Measurements from ENCODE around the gene MINDY3.
A peak's percentile ranks its signal among the peaks of the same experiment; 100 is the strongest.

Gene MINDY3

GRCh38 chr10:15859906-15860691 is at the start of gene MINDY3:
TSS of gene MINDY3 (minus strand) at chr10:15860507. CDS start at chr10:15860299, 208 bp downstream.
- no peak within 1 kb of the TSS for H3K27ac ChIP-seq (ENCODE audit: low read depth, low read length)
- peaks cover 19 to 30% of the 10 kb centered on the region in 2 donors for H3K4me1 ChIP-seq (ENCODE audit: control insufficient read depth in 1 of 2, insufficient read depth in 2 of 2, low read length in 2 of 2)
- H3K27me3 ChIP-seq (ENCODE audit: control insufficient read depth in 1 of 2, insufficient read depth in 2 of 2, low read length in 2 of 2), result peaks cover 0 to 7% of the 10 kb centered on the region in 2 donors
- no peaks in the 10 kb centered on the region for H3K36me3 ChIP-seq (ENCODE audit: control insufficient read depth in 1 of 2, insufficient read depth in 2 of 2, low read length in 2 of 2)
- H3K9ac ChIP-seq (ENCODE audit: low read depth in 1 of 2, low read length in 2 of 2), result peak within 1 kb of the TSS; percentile 60 to 76
- H3K9me3 ChIP-seq (ENCODE audit: control insufficient read depth in 1 of 2, low read length in 2 of 2), result no peaks in the 10 kb centered on the region
- H3K4me3 ChIP-seq (ENCODE audit: low read depth in 1 of 2, low read length in 2 of 2), result peak within 1 kb of the TSS; percentile 97 to 100

DNA sequence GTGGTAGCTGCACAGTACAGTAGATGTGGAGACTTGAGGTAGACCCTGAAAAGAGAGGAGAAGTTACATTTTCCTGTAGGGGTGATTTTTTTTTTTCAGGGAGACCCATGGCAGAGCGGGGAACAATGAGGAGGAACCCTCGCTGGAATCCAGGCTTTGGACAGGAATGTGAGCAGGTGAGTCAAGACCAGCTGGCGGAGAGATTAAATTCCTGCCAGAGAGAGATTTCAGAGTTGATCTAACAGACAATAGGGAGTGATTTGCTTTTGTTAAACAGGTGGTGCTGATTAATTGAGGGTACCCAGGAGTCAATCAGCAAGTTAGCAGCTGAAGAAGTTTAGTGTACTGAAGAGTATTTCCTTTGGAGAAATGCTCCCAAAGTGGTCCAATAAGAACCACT is 41.6 kb upstream of the MINDY3 start:
- Histone ChIP-seq H3K27ac (ENCODE audit: low read depth, low read length) (no peak overlapping the region), H3K9ac (ENCODE audit: low read depth in 1 of 2, low read length in 2 of 2) (no peak overlapping the region), H3K9me3 (ENCODE audit: control insufficient read depth in 1 of 2, low read length in 2 of 2) (no peaks in the 10 kb centered on the region), H3K36me3 (ENCODE audit: control insufficient read depth in 1 of 2, insufficient read depth in 2 of 2, low read length in 2 of 2) (no peaks in the 10 kb centered on the region), H3K4me3 (ENCODE audit: low read depth in 1 of 2, low read length in 2 of 2) (no peak overlapping the region), H3K27me3 (ENCODE audit: control insufficient read depth in 1 of 2, insufficient read depth in 2 of 2, low read length in 2 of 2) (peaks cover 0 to 5% of the 10 kb centered on the region in 2 donors), H3K4me1 (ENCODE audit: control insufficient read depth in 1 of 2, insufficient read depth in 2 of 2, low read length in 2 of 2) (no peaks in the 10 kb centered on the region)

GRCh38 chr10:15898046-15898445 is 37.7 kb upstream of the MINDY3 start:
- Histone ChIP-seq H3K9ac (ENCODE audit: low read depth in 1 of 2, low read length in 2 of 2) (no peak overlapping the region), H3K9me3 (ENCODE audit: control insufficient read depth in 1 of 2, low read length in 2 of 2) (no peaks in the 10 kb centered on the region), H3K36me3 (ENCODE audit: control insufficient read depth in 1 of 2, insufficient read depth in 2 of 2, low read length in 2 of 2) (no peaks in the 10 kb centered on the region), H3K4me1 (ENCODE audit: control insufficient read depth in 1 of 2, insufficient read depth in 2 of 2, low read length in 2 of 2) (no peaks in the 10 kb centered on the region), H3K4me3 (ENCODE audit: low read depth in 1 of 2, low read length in 2 of 2) (no peak overlapping the region), H3K27me3 (ENCODE audit: control insufficient read depth in 1 of 2, insufficient read depth in 2 of 2, low read length in 2 of 2) (peaks cover 0 to 8% of the 10 kb centered on the region in 2 donors), H3K27ac (ENCODE audit: low read depth, low read length) (no peak overlapping the region)

DNA sequence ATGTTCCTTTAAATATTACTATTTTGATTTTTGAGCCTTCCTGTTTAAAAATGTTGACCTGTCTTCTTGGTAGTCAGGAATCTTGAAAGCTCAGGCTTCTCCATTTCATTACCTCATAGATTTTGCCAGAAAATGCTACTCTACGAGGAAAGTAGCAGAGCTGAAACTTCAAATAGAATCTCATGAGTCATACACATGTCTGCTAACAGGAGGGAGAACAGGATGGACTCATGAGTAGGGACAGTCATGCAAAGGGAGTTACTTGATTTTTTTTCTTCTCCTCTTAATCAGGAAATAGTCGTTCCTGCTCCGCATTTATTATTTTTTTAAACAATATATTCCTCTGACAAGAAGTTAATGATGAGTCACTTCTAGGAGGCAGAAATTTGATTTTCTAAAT is 37.0 kb upstream of the MINDY3 start:
- Histone ChIP-seq H3K4me3 (ENCODE audit: low read depth in 1 of 2, low read length in 2 of 2) (no peak overlapping the region), H3K4me1 (ENCODE audit: control insufficient read depth in 1 of 2, insufficient read depth in 2 of 2, low read length in 2 of 2) (no peaks in the 10 kb centered on the region), H3K27me3 (ENCODE audit: control insufficient read depth in 1 of 2, insufficient read depth in 2 of 2, low read length in 2 of 2) (peaks cover 5 to 8% of the 10 kb centered on the region in 2 donors)

GRCh38 chr10:15896654-15897053 is 36.3 kb upstream of the MINDY3 start:
- H3K36me3 ChIP-seq (ENCODE audit: control insufficient read depth in 1 of 2, insufficient read depth in 2 of 2, low read length in 2 of 2), result no peaks in the 10 kb centered on the region
- no peak overlapping the region for H3K4me3 ChIP-seq (ENCODE audit: low read depth in 1 of 2, low read length in 2 of 2)
- no peak overlapping the region for H3K9ac ChIP-seq (ENCODE audit: low read depth in 1 of 2, low read length in 2 of 2)
- peaks cover 6 to 7% of the 10 kb centered on the region in 2 donors for H3K27me3 ChIP-seq (ENCODE audit: control insufficient read depth in 1 of 2, insufficient read depth in 2 of 2, low read length in 2 of 2)
- H3K4me1 ChIP-seq (ENCODE audit: control insufficient read depth in 1 of 2, insufficient read depth in 2 of 2, low read length in 2 of 2), result no peaks in the 10 kb centered on the region
- no peak overlapping the region for H3K27ac ChIP-seq (ENCODE audit: low read depth, low read length)
- no peaks in the 10 kb centered on the region for H3K9me3 ChIP-seq (ENCODE audit: control insufficient read depth in 1 of 2, low read length in 2 of 2)

More for the DNA sequence above, 37.0 kb upstream of the MINDY3 start:
- H3K27ac ChIP-seq (ENCODE audit: low read depth, low read length), result no peak overlapping the region
- H3K36me3 ChIP-seq (ENCODE audit: control insufficient read depth in 1 of 2, insufficient read depth in 2 of 2, low read length in 2 of 2), result no peaks in the 10 kb centered on the region
- no peaks in the 10 kb centered on the region for H3K9me3 ChIP-seq (ENCODE audit: control insufficient read depth in 1 of 2, low read length in 2 of 2)
- no peak overlapping the region for H3K9ac ChIP-seq (ENCODE audit: low read depth in 1 of 2, low read length in 2 of 2)

DNA sequence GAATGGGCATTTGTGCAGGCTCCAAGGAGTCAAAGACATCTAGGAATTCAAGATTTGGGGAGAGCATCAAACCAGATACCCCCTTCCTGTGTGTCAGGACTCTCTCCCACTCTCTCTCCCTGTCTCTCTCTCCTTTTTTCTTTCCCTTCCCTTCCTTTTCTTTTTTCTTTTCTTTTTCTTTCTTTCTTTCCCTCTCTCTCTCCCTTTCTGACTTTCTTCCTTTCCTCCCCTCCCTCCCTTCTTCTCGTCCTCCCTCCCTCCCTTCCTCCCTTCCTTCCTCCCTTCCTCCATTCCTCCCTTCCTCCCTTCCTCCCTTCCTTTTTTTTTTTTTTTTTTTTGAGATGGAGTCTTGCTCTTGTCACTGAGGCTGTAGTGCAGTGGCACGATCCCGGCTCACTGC is 24.1 kb upstream of the MINDY3 start:
- no peak overlapping the region for H3K27ac ChIP-seq (ENCODE audit: low read depth, low read length)
- H3K4me1 ChIP-seq (ENCODE audit: control insufficient read depth in 1 of 2, insufficient read depth in 2 of 2, low read length in 2 of 2), result no peaks in the 10 kb centered on the region
- no peaks in the 10 kb centered on the region for H3K36me3 ChIP-seq (ENCODE audit: control insufficient read depth in 1 of 2, insufficient read depth in 2 of 2, low read length in 2 of 2)
- H3K9ac ChIP-seq (ENCODE audit: low read depth in 1 of 2, low read length in 2 of 2), result no peak overlapping the region
- H3K27me3 ChIP-seq (ENCODE audit: control insufficient read depth in 1 of 2, insufficient read depth in 2 of 2, low read length in 2 of 2), result no peaks in the 10 kb centered on the region
- H3K9me3 ChIP-seq (ENCODE audit: control insufficient read depth in 1 of 2, low read length in 2 of 2), result no peaks in the 10 kb centered on the region
- no peak overlapping the region for H3K4me3 ChIP-seq (ENCODE audit: low read depth in 1 of 2, low read length in 2 of 2)

- Histone ChIP-seq H3K4me1 (ENCODE audit: control insufficient read depth in 1 of 2, insufficient read depth in 2 of 2, low read length in 2 of 2) (no peaks in the 10 kb centered on the region), H3K9ac (ENCODE audit: low read depth in 1 of 2, low read length in 2 of 2) (no peak overlapping the region), H3K36me3 (ENCODE audit: control insufficient read depth in 1 of 2, insufficient read depth in 2 of 2, low read length in 2 of 2) (no peaks in the 10 kb centered on the region), H3K4me3 (ENCODE audit: low read depth in 1 of 2, low read length in 2 of 2) (no peak overlapping the region), H3K27ac (ENCODE audit: low read depth, low read length) (no peak overlapping the region), H3K27me3 (ENCODE audit: control insufficient read depth in 1 of 2, insufficient read depth in 2 of 2, low read length in 2 of 2) (no peaks in the 10 kb centered on the region), H3K9me3 (ENCODE audit: control insufficient read depth in 1 of 2, low read length in 2 of 2) (no peaks in the 10 kb centered on the region)
Measured at GRCh38 chr10:15881542-15881941, 21.2 kb upstream of the MINDY3 start.

DNA sequence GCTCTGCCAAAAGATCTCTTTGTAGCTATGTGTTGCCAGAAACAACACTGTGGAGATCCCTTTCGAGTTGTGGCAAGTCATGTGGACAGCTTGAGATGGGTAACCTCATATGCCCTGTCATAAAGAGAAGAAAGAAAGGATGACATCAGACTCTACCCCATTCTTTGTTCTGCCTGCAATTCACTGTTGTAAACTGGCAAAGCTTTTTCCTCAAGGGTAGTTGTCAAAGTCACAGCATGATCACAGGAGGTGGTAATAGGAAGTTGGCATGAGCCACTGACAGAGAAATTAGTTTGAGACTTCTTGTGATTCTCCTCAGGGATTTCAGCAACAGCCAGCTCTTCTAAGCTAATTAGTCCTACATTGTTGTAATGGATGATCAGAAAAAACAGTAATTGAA is 19.4 kb upstream of the MINDY3 start:
- no peaks in the 10 kb centered on the region for H3K27me3 ChIP-seq (ENCODE audit: control insufficient read depth in 1 of 2, insufficient read depth in 2 of 2, low read length in 2 of 2)
- no peaks in the 10 kb centered on the region for H3K36me3 ChIP-seq (ENCODE audit: control insufficient read depth in 1 of 2, insufficient read depth in 2 of 2, low read length in 2 of 2)
- H3K9me3 ChIP-seq (ENCODE audit: control insufficient read depth in 1 of 2, low read length in 2 of 2), result no peaks in the 10 kb centered on the region
- no peaks in the 10 kb centered on the region for H3K4me1 ChIP-seq (ENCODE audit: control insufficient read depth in 1 of 2, insufficient read depth in 2 of 2, low read length in 2 of 2)
- H3K27ac ChIP-seq (ENCODE audit: low read depth, low read length), result no peak overlapping the region
- no peak overlapping the region for H3K9ac ChIP-seq (ENCODE audit: low read depth in 1 of 2, low read length in 2 of 2)
- no peak overlapping the region for H3K4me3 ChIP-seq (ENCODE audit: low read depth in 1 of 2, low read length in 2 of 2)

DNA sequence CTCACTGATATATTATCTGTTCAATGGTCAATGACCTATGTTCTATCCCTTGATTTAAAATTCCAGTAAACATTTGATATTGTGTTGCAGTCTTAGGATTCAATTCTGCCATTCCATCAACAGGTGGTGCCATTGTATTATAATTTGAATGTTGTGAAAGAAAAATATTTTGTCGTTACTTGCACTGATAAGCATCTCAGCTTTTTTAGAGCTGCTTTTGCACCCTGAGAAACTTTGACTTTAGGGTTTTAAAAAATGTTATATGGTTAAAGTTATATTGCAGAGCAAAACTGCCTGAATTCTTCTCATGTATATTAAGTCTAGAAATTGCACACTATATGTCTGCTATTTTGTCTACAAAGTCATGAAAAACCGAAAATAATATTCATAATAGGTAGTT is 18.8 kb upstream of the MINDY3 start:
- Histone ChIP-seq H3K4me1 (ENCODE audit: control insufficient read depth in 1 of 2, insufficient read depth in 2 of 2, low read length in 2 of 2) (no peaks in the 10 kb centered on the region), H3K27me3 (ENCODE audit: control insufficient read depth in 1 of 2, insufficient read depth in 2 of 2, low read length in 2 of 2) (no peaks in the 10 kb centered on the region), H3K36me3 (ENCODE audit: control insufficient read depth in 1 of 2, insufficient read depth in 2 of 2, low read length in 2 of 2) (no peaks in the 10 kb centered on the region), H3K4me3 (ENCODE audit: low read depth in 1 of 2, low read length in 2 of 2) (no peak overlapping the region), H3K9ac (ENCODE audit: low read depth in 1 of 2, low read length in 2 of 2) (no peak overlapping the region), H3K27ac (ENCODE audit: low read depth, low read length) (no peak overlapping the region), H3K9me3 (ENCODE audit: control insufficient read depth in 1 of 2, low read length in 2 of 2) (no peaks in the 10 kb centered on the region)

DNA sequence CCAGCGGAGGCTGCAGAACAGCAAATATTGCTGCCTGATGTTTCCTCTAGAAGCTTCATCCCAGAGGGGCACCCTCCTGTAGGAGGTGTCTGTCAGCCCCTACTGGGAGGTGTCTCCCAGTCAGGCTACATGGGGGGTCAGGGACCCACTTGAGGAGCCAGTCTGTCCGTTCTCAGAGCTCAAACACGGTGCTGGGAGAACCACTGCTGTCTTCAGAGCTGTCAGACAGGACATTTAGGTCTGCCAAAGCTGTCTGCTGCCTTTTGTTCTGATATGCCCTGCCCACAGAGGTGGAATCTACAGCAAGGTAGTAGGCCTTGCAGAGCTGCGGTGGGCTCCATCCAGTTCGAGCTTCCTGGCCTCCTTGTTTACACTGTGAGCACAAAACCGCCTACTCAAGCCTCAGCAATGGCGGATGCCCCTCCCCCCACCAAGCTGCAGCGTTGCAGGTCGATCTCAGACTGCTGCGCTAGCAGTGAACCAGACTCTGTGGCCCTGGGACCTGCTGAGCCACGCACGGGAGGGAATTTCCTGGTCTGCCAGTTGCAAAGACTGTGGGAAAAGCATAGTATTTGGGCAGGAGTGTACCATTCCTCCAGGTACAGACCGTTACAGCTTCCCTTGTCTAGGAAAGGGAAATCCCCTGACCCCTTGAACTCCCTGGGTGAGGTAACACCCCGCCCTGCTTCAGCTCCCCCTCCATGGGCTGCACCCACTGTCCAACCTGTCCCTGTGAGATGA is 17.7 kb upstream of the MINDY3 start:
- no peak overlapping the region for H3K27ac ChIP-seq (ENCODE audit: low read depth, low read length)
- H3K4me3 ChIP-seq (ENCODE audit: low read depth in 1 of 2, low read length in 2 of 2), result no peak overlapping the region

More for the DNA sequence above, 17.7 kb upstream of the MINDY3 start:
- Histone ChIP-seq H3K36me3 (ENCODE audit: control insufficient read depth in 1 of 2, insufficient read depth in 2 of 2, low read length in 2 of 2) (no peaks in the 10 kb centered on the region), H3K9ac (ENCODE audit: low read depth in 1 of 2, low read length in 2 of 2) (no peak overlapping the region), H3K27me3 (ENCODE audit: control insufficient read depth in 1 of 2, insufficient read depth in 2 of 2, low read length in 2 of 2) (no peaks in the 10 kb centered on the region), H3K9me3 (ENCODE audit: control insufficient read depth in 1 of 2, low read length in 2 of 2) (no peaks in the 10 kb centered on the region), H3K4me1 (ENCODE audit: control insufficient read depth in 1 of 2, insufficient read depth in 2 of 2, low read length in 2 of 2) (no peaks in the 10 kb centered on the region)
